ENCODE measurements around the gene SMS.

The SMS gene

GRCh38 chrX:21985332-21985777 is 44.8 kb downstream of the SMS start:
- peak; percentile 17 for DNase-seq

GRCh38 chrX:21986596-21986995 is 46.1 kb downstream of the SMS start:
- no peak for DNase-seq

GRCh38 chrX:21989384-21989783 is 48.9 kb downstream of the SMS start:
- DNase-seq: no peak

GRCh38 chrX:21990832-21991231 is 50.3 kb downstream of the SMS start:
- no peak for DNase-seq

GRCh38 chrX:21991504-21991903 is 51.0 kb downstream of the SMS start:
- DNase-seq: no peak

GRCh38 chrX:21993265-21993664 is 52.8 kb downstream of the SMS start:
- DNase-seq: no peak

- peak; percentile 52 for DNase-seq
Observed at GRCh38 chrX:21996872-21997455, 56.5 kb downstream of the SMS start.

GRCh38 chrX:21998037-21998436 is 57.5 kb downstream of the SMS start:
- no peak for DNase-seq

GRCh38 chrX:22004866-22005265 is 64.4 kb downstream of the SMS start:
- no peak for DNase-seq

GRCh38 chrX:22012051-22012450 is 71.5 kb downstream of the SMS start:
- no peak for DNase-seq

- DNase-seq: no peak
Observed at GRCh38 chrX:22012931-22013330, 72.4 kb downstream of the SMS start.

- DNase-seq: no peak
Observed at GRCh38 chrX:22015139-22015750, 74.7 kb downstream of the SMS start.

- no peak for DNase-seq
Observed at GRCh38 chrX:22021751-22022324, 81.3 kb downstream of the SMS start.

- DNase-seq: no peak
Observed at GRCh38 chrX:22024577-22024976, 84.1 kb downstream of the SMS start.

GRCh38 chrX:22025751-22026150 is 85.2 kb downstream of the SMS start:
- no peak for DNase-seq

- DNase-seq: no peak
Observed at GRCh38 chrX:22026731-22027130, 86.2 kb downstream of the SMS start.

- DNase-seq: no peak
Observed at GRCh38 chrX:22032084-22032483, 91.6 kb downstream of the SMS start, which contains the start of gene PHEX. PHEX (plus strand) TSS chrX:22032325; CDS start chrX:22033006, 681 bp downstream.

- no peak for DNase-seq
Observed at GRCh38 chrX:22032506-22032905, 92.0 kb downstream of the SMS start.

GRCh38 chrX:22033818-22034217 is 93.3 kb downstream of the SMS start:
- DNase-seq: no peak

- no peak for DNase-seq
Observed at GRCh38 chrX:22035236-22035635, 94.7 kb downstream of the SMS start.

GRCh38 chrX:22037225-22037624 is 96.7 kb downstream of the SMS start:
- DNase-seq: no peak

- DNase-seq: no peak
Observed at GRCh38 chrX:22037911-22038537, 97.5 kb downstream of the SMS start.

GRCh38 chrX:22039541-22039940 is 99.0 kb downstream of the SMS start:
- DNase-seq: no peak

- DNase-seq: no peak
Observed at GRCh38 chrX:22040184-22040583, 99.7 kb downstream of the SMS start.

Measured in NCI-H226 (cell line).